GM23338 (cell line): ENCODE measurements around the gene BRI3BP. TPM values are rescaled to one million over a fixed set of nuclear protein-coding genes. Genes with fewer than 3 reads are reported as not detected.

Experiments
- ATAC-seq: fragments of 200-7000 bp; cut with Tn5 transposase; 3 replicates; pipeline ENCODE4 v1.9.1; 2020
- DNase-seq: peaks from one replicate; pipeline ENCODE4 v3.0.0-alpha.2; 2015; ENCODE audit warnings: low spot score
- H2AFZ ChIP-seq: fragments of 200-600 bp; sonication (generic); 2 replicates; pipeline ENCODE4 v1.8.0; 2016; ENCODE audit warnings: antibody characterized with exemption, mild to moderate bottlenecking, moderate library complexity
- H3F3A ChIP-seq: fragments of 200-600 bp; sonication (generic); replicated peaks from 2 replicates; pipeline ENCODE4 v1.8.0; 2017; ENCODE audit warnings: antibody characterized with exemption, mixed run types, low read depth
- H3K27ac ChIP-seq: fragments of 200-600 bp; sonication (generic); 2 replicates; pipeline ENCODE4 v1.6.1; 2016; ENCODE audit warnings: low read depth
- H3K27me3 ChIP-seq: fragments of 200-600 bp; sonication (generic); 2 replicates; pipeline ENCODE4 v1.8.0; 2016; ENCODE audit warnings: mild to moderate bottlenecking, mixed run types, moderate library complexity; ENCODE audit not compliant: insufficient read depth
- H3K36me3 ChIP-seq: fragments of 200-600 bp; sonication (generic); 2 replicates; pipeline ENCODE4 v1.8.0; 2016; ENCODE audit warnings: mild to moderate bottlenecking; ENCODE audit not compliant: insufficient read depth
- H3K4me1 ChIP-seq: fragments of 200-600 bp; sonication (generic); 2 replicates; pipeline ENCODE4 v1.8.0; 2016; ENCODE audit warnings: mild to moderate bottlenecking, moderate library complexity; ENCODE audit not compliant: insufficient read depth
- H3K4me2 ChIP-seq: fragments of 200-600 bp; sonication (generic); 2 replicates; pipeline ENCODE4 v1.7.1; 2017; ENCODE audit warnings: mixed run types
- H3K4me3 ChIP-seq: fragments of 200-600 bp; sonication (generic); 2 replicates; pipeline ENCODE4 v1.6.1; 2016; ENCODE audit warnings: mixed run types
- H3K79me2 ChIP-seq: fragments of 200-600 bp; sonication (generic); replicated peaks from 2 replicates; pipeline ENCODE4 v1.8.0; 2017; ENCODE audit warnings: mild to moderate bottlenecking; ENCODE audit not compliant: insufficient read depth
- H3K9me2 ChIP-seq: fragments of 200-600 bp; sonication (generic); 2 replicates; pipeline ENCODE4 v1.8.0; 2017; ENCODE audit not compliant: insufficient read depth
- H4K20me1 ChIP-seq: fragments of 200-600 bp; sonication (generic); replicated peaks from 2 replicates; pipeline ENCODE4 v1.8.0; 2017; ENCODE audit warnings: mild to moderate bottlenecking; ENCODE audit not compliant: insufficient read depth
- H3K27ac Mint-ChIP-seq: 2 replicates; pipeline ENCODE4 v1.8.0; 2020; ENCODE audit warnings: inconsistent platforms, mild to moderate bottlenecking, moderate library complexity, mixed read lengths
- H3K27me3 Mint-ChIP-seq: 3 replicates; pipeline ENCODE4 v1.8.0; 2022; ENCODE audit warnings: low read depth, mild to moderate bottlenecking, moderate library complexity, mixed read lengths, inconsistent platforms; ENCODE audit not compliant: insufficient read depth, poor library complexity
- H3K36me3 Mint-ChIP-seq: 3 replicates; pipeline ENCODE4 v1.8.0; 2021; ENCODE audit warnings: low read depth, mild to moderate bottlenecking, inconsistent platforms, moderate library complexity, mixed read lengths
- H3K4me1 Mint-ChIP-seq: 3 replicates; pipeline ENCODE4 v1.8.0; 2020; ENCODE audit warnings: mild to moderate bottlenecking, inconsistent platforms, mixed read lengths
- H3K4me3 Mint-ChIP-seq: 3 replicates; pipeline ENCODE4 v1.8.0; 2021; ENCODE audit warnings: moderate library complexity, mild to moderate bottlenecking, inconsistent platforms, mixed read lengths
- H3K9me3 Mint-ChIP-seq: 3 replicates; pipeline ENCODE4 v1.8.0; 2020; ENCODE audit warnings: moderate library complexity, mild to moderate bottlenecking, inconsistent platforms, mixed read lengths
- CREB1 ChIP-seq: fragments of 250-450 bp; sonication (Bioruptor Pico); IDR thresholded peaks from 2 replicates; pipeline ENCODE4 v1.5.0; 2020; ENCODE audit warnings: low read depth, mild to moderate bottlenecking, moderate library complexity
- EZH2 ChIP-seq: fragments of 200-600 bp; sonication (generic); IDR thresholded peaks from one replicate; pipeline ENCODE4 v1.8.0; 2017; ENCODE audit warnings: antibody characterized with exemption, mild to moderate bottlenecking, low read depth; ENCODE audit not compliant: unreplicated experiment
- EZH2phosphoT487 ChIP-seq: fragments of 200-600 bp; sonication (generic); IDR thresholded peaks from one replicate; pipeline ENCODE4 v1.8.1; 2018; ENCODE audit warnings: antibody characterized with exemption; ENCODE audit not compliant: unreplicated experiment
- JUNB ChIP-seq: IDR thresholded peaks from one replicate; pipeline ENCODE4 v1.6.1; 2016; ENCODE audit warnings: antibody characterized with exemption; ENCODE audit not compliant: unreplicated experiment
- NANOG ChIP-seq: IDR thresholded peaks from 2 replicates; pipeline ENCODE4 v1.6.1; 2016; ENCODE audit warnings: antibody characterized with exemption, borderline replicate concordance
- POLR2AphosphoS5 ChIP-seq: IDR thresholded peaks from 2 replicates; pipeline ENCODE4 v1.6.1; 2016; ENCODE audit warnings: antibody characterized with exemption, low read depth
- STAT1 ChIP-seq: IDR thresholded peaks from one replicate; pipeline ENCODE4 v1.6.1; 2016; ENCODE audit warnings: antibody characterized with exemption; ENCODE audit not compliant: unreplicated experiment
- ZNF114 ChIP-seq: fragments of 250-450 bp; sonication (Bioruptor Pico); IDR thresholded peaks from 2 replicates; pipeline ENCODE4 v1.5.0; 2020; ENCODE audit warnings: mild to moderate bottlenecking, moderate library complexity
- polyA plus RNA-seq: library from polyadenylated mRNA; unstranded; fragments of >200 nt; fragmentation: Nextera tagmentation; extraction: Ambion mirVana; gene quantifications from 2 replicates; pipeline ENCODE4 v1.2.1, GENCODE V29; 2016
- total RNA-seq: library from RNA; depleted of rRNA; stranded (reverse); fragments of >200 nt; shearing (Covaris generic); gene quantifications from 2 replicates; pipeline ENCODE4 v1.2.3, GENCODE V29; 2014
- TF ChIP-seq, protein P1 (sequence below): IDR thresholded peaks from one replicate; pipeline ENCODE4 v1.6.1; 2018; ENCODE audit warnings: antibody characterized with exemption; ENCODE audit not compliant: unreplicated experiment
- TF ChIP-seq, protein P2 (sequence below): IDR thresholded peaks from 2 replicates; pipeline ENCODE4 v1.6.1; 2016; ENCODE audit warnings: antibody characterized with exemption
- TF ChIP-seq, protein P3 (sequence below): fragments of 250-450 bp; sonication (Bioruptor Pico); IDR thresholded peaks from 2 replicates; pipeline ENCODE4 v1.5.0; 2020; ENCODE audit warnings: mild to moderate bottlenecking, moderate library complexity
- TF ChIP-seq, protein P4 (sequence below), 2 experiments: fragments of 200-600 bp in 1 of 2; sonication (generic) in 1 of 2; conservative IDR thresholded peaks; 2 replicates each; pipeline versions ENCODE4 v1.5.1 to v1.6.1; 2016 to 2017; ENCODE audit warnings: antibody characterized with exemption in 2 of 2, low read depth in 2 of 2, mild to moderate bottlenecking in 2 of 2, moderate library complexity in 1 of 2

The BRI3BP gene
- total and polyA plus RNA-seq, 2 experiments from 2014 or later: 5.8 to 10.7 TPM

DNA sequence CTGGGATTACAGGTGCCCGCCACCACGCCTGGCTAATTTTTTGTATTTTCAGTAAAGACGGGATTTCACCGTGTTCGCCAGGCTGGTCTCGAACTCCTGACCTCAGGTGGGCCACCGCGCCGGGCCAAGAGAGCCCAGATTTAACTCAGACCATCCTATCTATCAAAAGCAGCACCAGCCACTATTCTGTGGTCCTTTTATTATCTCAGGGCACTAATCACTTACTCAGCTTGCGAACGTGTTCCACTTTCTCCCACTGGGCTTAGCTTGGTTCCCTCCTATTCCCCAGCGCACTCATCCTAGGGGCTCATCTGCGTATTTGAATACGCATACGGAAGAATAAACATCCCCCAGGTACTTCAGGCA is 55.6 kb downstream of the BRI3BP start:
- Mint-ChIP-seq H3K36me3 (0 out of 3 replicates have a peak, but pooled peaks cover 5% of the 10 kb centered on the region), H3K4me1 (no peaks in the 10 kb centered on the region), H3K4me3 (peak overlapping the region; percentile 77; the same call in 2 of the 3 replicates), H3K27ac (peak overlapping the region; percentile 64; the same call in 1 of the 2 replicates), H3K27me3 (peaks cover 4% of the 10 kb centered on the region), H3K9me3 (peaks cover 6% of the 10 kb centered on the region)
- no peak for DNase-seq
- TF ChIP-seq EZH2phosphoT487 (no peak), JUNB (no peak), ZNF114 (no peak), STAT1 (no peak), EZH2 (no peak), NANOG (no peak), POLR2AphosphoS5 (no peak), CREB1 (CRISPR knock-in tag) (no peak)
- TF ChIP-seq, protein P1, sequence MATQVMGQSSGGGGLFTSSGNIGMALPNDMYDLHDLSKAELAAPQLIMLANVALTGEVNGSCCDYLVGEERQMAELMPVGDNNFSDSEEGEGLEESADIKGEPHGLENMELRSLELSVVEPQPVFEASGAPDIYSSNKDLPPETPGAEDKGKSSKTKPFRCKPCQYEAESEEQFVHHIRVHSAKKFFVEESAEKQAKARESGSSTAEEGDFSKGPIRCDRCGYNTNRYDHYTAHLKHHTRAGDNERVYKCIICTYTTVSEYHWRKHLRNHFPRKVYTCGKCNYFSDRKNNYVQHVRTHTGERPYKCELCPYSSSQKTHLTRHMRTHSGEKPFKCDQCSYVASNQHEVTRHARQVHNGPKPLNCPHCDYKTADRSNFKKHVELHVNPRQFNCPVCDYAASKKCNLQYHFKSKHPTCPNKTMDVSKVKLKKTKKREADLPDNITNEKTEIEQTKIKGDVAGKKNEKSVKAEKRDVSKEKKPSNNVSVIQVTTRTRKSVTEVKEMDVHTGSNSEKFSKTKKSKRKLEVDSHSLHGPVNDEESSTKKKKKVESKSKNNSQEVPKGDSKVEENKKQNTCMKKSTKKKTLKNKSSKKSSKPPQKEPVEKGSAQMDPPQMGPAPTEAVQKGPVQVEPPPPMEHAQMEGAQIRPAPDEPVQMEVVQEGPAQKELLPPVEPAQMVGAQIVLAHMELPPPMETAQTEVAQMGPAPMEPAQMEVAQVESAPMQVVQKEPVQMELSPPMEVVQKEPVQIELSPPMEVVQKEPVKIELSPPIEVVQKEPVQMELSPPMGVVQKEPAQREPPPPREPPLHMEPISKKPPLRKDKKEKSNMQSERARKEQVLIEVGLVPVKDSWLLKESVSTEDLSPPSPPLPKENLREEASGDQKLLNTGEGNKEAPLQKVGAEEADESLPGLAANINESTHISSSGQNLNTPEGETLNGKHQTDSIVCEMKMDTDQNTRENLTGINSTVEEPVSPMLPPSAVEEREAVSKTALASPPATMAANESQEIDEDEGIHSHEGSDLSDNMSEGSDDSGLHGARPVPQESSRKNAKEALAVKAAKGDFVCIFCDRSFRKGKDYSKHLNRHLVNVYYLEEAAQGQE: no peak
- TF ChIP-seq, protein P2, sequence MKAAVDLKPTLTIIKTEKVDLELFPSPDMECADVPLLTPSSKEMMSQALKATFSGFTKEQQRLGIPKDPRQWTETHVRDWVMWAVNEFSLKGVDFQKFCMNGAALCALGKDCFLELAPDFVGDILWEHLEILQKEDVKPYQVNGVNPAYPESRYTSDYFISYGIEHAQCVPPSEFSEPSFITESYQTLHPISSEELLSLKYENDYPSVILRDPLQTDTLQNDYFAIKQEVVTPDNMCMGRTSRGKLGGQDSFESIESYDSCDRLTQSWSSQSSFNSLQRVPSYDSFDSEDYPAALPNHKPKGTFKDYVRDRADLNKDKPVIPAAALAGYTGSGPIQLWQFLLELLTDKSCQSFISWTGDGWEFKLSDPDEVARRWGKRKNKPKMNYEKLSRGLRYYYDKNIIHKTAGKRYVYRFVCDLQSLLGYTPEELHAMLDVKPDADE: no peak
- TF ChIP-seq, protein P3, sequence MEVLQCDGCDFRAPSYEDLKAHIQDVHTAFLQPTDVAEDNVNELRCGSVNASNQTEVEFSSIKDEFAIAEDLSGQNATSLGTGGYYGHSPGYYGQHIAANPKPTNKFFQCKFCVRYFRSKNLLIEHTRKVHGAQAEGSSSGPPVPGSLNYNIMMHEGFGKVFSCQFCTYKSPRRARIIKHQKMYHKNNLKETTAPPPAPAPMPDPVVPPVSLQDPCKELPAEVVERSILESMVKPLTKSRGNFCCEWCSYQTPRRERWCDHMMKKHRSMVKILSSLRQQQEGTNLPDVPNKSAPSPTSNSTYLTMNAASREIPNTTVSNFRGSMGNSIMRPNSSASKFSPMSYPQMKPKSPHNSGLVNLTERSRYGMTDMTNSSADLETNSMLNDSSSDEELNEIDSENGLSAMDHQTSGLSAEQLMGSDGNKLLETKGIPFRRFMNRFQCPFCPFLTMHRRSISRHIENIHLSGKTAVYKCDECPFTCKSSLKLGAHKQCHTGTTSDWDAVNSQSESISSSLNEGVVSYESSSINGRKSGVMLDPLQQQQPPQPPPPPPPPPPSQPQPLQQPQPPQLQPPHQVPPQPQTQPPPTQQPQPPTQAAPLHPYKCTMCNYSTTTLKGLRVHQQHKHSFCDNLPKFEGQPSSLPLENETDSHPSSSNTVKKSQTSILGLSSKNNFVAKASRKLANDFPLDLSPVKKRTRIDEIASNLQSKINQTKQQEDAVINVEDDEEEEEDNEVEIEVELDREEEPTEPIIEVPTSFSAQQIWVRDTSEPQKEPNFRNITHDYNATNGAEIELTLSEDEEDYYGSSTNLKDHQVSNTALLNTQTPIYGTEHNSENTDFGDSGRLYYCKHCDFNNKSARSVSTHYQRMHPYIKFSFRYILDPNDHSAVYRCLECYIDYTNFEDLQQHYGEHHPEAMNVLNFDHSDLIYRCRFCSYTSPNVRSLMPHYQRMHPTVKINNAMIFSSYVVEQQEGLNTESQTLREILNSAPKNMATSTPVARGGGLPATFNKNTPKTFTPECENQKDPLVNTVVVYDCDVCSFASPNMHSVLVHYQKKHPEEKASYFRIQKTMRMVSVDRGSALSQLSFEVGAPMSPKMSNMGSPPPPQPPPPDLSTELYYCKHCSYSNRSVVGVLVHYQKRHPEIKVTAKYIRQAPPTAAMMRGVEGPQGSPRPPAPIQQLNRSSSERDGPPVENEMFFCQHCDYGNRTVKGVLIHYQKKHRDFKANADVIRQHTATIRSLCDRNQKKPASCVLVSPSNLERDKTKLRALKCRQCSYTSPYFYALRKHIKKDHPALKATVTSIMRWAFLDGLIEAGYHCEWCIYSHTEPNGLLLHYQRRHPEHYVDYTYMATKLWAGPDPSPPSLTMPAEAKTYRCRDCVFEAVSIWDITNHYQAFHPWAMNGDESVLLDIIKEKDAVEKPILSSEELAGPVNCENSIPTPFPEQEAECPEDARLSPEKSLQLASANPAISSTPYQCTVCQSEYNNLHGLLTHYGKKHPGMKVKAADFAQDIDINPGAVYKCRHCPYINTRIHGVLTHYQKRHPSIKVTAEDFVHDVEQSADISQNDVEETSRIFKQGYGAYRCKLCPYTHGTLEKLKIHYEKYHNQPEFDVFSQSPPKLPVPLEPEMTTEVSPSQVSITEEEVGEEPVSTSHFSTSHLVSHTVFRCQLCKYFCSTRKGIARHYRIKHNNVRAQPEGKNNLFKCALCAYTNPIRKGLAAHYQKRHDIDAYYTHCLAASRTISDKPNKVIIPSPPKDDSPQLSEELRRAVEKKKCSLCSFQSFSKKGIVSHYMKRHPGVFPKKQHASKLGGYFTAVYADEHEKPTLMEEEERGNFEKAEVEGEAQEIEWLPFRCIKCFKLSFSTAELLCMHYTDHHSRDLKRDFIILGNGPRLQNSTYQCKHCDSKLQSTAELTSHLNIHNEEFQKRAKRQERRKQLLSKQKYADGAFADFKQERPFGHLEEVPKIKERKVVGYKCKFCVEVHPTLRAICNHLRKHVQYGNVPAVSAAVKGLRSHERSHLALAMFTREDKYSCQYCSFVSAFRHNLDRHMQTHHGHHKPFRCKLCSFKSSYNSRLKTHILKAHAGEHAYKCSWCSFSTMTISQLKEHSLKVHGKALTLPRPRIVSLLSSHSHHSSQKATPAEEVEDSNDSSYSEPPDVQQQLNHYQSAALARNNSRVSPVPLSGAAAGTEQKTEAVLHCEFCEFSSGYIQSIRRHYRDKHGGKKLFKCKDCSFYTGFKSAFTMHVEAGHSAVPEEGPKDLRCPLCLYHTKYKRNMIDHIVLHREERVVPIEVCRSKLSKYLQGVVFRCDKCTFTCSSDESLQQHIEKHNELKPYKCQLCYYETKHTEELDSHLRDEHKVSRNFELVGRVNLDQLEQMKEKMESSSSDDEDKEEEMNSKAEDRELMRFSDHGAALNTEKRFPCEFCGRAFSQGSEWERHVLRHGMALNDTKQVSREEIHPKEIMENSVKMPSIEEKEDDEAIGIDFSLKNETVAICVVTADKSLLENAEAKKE (CRISPR knock-in tag): no peak
- TF ChIP-seq, protein P4, sequence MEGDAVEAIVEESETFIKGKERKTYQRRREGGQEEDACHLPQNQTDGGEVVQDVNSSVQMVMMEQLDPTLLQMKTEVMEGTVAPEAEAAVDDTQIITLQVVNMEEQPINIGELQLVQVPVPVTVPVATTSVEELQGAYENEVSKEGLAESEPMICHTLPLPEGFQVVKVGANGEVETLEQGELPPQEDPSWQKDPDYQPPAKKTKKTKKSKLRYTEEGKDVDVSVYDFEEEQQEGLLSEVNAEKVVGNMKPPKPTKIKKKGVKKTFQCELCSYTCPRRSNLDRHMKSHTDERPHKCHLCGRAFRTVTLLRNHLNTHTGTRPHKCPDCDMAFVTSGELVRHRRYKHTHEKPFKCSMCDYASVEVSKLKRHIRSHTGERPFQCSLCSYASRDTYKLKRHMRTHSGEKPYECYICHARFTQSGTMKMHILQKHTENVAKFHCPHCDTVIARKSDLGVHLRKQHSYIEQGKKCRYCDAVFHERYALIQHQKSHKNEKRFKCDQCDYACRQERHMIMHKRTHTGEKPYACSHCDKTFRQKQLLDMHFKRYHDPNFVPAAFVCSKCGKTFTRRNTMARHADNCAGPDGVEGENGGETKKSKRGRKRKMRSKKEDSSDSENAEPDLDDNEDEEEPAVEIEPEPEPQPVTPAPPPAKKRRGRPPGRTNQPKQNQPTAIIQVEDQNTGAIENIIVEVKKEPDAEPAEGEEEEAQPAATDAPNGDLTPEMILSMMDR (conservative IDR thresholded peaks at IDR 0.05; ENCODE audit: low read depth in 2 of 2): no peak
- no peaks in the 10 kb centered on the region for H3K79me2 ChIP-seq
- no peaks in the 10 kb centered on the region for H3K27me3 ChIP-seq
- 0 out of 2 replicates have a peak overlapping the region, but pooled peaks have one; percentile 1 for H3K27ac ChIP-seq
- peak overlapping the region; percentile 52 for H3K4me2 ChIP-seq
- H3K4me1 ChIP-seq: peaks cover 11% of the 10 kb centered on the region; the same call in 1 of the 2 replicates
- H3K36me3 ChIP-seq: no peaks in the 10 kb centered on the region
- no peaks in the 10 kb centered on the region for H4K20me1 ChIP-seq
- peak overlapping the region; percentile 0; the same call in 1 of the 2 replicates for H2AFZ ChIP-seq
- H3F3A ChIP-seq: 0 out of 2 replicates have a peak, but pooled peaks cover 8% of the 10 kb centered on the region
- ATAC-seq: no peak
- H3K4me3 ChIP-seq: peak overlapping the region; percentile 43
- H3K9me2 ChIP-seq: no peaks in the 10 kb centered on the region
